WI38 (cell line): ENCODE data around the gene SRP54.

Experiments used
- H3K4me3 ChIP-seq: 2 replicates; pipeline ENCODE4 v1.5.1; 2011; ENCODE audit warnings: low read depth, mild to moderate bottlenecking, control low read depth, low read length
- TF ChIP-seq, protein P1 (sequence below): IDR thresholded peaks from 2 replicates; pipeline ENCODE4 v1.5.1; 2012; ENCODE audit warnings: low read depth, mild to moderate bottlenecking, control low read depth, low read length

The SRP54 gene

GRCh38 chr14:34999500-34999899 lies 16.7 kb downstream of the SRP54 start:
- TF ChIP-seq, protein P1, sequence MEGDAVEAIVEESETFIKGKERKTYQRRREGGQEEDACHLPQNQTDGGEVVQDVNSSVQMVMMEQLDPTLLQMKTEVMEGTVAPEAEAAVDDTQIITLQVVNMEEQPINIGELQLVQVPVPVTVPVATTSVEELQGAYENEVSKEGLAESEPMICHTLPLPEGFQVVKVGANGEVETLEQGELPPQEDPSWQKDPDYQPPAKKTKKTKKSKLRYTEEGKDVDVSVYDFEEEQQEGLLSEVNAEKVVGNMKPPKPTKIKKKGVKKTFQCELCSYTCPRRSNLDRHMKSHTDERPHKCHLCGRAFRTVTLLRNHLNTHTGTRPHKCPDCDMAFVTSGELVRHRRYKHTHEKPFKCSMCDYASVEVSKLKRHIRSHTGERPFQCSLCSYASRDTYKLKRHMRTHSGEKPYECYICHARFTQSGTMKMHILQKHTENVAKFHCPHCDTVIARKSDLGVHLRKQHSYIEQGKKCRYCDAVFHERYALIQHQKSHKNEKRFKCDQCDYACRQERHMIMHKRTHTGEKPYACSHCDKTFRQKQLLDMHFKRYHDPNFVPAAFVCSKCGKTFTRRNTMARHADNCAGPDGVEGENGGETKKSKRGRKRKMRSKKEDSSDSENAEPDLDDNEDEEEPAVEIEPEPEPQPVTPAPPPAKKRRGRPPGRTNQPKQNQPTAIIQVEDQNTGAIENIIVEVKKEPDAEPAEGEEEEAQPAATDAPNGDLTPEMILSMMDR: no peak
- H3K4me3 ChIP-seq: no peak overlapping the region

DNA sequence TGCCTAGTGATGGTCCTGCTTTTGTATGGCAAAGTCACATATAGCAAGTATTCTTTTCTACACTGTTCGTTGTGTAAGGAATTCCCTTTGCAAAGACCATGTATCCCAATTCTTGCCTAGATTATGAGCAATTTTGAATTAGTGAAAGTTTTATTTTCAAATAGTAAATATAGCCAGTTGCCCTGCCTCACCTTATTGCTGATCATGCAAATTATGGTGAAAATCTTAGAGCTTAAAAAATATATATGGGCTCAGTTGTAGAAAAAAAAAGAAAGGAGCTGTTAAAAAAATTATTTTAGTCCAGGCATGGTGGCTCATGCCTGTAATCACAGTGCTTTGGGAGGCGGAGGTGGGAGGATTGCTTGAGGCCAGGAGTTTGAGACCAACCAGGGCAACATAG lies 18.8 kb downstream of the SRP54 start:
- TF ChIP-seq, protein P1: no peak

DNA sequence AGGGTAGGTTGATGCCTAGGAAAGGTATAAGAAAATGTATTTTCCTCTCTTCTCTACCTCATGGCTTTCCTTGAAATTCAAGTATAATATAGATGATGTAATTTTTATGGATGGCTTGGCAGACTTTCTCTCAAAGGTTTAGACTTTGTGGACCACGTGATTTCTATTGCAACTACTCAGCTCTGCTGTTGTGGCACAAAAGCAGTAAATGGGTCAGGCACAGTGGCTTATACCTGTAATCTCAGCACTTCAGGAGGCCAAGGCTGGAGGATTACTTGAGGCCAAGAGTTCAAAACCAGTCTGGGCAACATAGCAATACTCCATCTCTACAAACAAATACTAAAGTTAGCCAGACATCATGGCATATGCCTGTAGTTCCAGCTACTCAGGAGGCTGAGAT lies 22.0 kb downstream of the SRP54 start:
- TF ChIP-seq, protein P1: no peak
- no peak overlapping the region for H3K4me3 ChIP-seq

More for the DNA sequence above, 18.8 kb downstream of the SRP54 start:
- H3K4me3 ChIP-seq: no peak overlapping the region

DNA sequence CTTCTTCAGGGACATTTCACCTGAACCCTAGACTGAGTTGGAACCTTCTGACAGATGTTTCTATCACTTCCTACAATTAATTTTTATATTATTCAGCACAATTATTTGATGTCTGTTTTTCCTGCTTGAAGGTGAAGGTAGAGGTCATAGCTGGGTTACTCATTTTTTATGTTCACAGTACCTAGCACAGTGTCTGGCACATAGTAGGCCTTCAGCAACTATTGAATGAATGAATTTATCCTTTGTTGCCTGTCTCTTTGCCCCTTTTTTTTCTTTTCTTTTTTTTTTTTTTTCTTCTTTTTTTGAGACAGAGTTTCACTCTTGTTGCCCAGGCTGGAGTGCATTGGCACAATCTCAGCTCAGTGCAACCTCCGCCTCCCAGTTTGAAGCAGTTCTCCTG lies 33.8 kb downstream of the SRP54 start:
- TF ChIP-seq, protein P1: no peak

GRCh38 chr14:35020713-35021112 lies 37.9 kb downstream of the SRP54 start:
- TF ChIP-seq, protein P1: no peak
- H3K4me3 ChIP-seq: no peak overlapping the region

More for the DNA sequence above, 33.8 kb downstream of the SRP54 start:
- no peak overlapping the region for H3K4me3 ChIP-seq

DNA sequence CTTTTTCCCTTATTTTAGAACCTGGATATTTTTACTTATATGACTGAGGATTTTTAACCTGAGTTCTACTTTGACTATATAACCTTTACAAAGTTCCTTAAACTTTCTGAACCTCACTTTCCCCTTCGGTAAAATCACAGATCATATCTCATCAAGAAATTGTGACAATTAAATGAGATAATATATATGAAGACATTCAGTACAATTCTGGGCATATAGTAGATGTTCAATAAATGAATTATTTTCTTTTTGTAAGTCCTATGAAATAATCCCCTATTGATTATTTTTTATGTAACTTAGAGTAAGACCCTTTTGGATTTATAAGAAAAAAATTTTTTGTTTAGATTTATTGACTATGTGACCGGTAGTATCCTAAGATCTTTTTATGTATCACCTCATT lies 45.6 kb downstream of the SRP54 start:
- TF ChIP-seq, protein P1: no peak

DNA sequence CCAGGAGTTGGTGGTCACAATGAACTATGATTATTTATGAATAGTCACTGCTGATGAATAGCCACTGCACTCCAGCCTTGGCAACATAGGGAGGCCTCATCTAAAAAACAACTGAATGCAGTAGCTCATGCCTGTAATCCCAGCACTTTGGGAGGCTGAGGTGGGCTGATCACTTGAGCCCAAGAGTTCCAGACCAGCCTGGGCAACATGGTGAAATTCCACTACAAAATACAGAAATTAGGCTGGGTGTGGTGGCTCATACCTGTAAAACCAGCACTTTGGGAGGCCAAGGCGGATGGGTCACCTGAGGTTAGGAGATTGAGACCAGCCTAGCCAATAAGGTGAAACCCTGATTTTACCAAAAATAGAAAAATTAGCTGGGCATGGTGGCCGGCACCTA lies 49.8 kb downstream of the SRP54 start:
- H3K4me3 ChIP-seq: no peak overlapping the region
- TF ChIP-seq, protein P1: no peak

More for the DNA sequence above, 45.6 kb downstream of the SRP54 start:
- H3K4me3 ChIP-seq: no peak overlapping the region
